GM23338 (cell line): ENCODE results near the gene SETDB2. TPM values are rescaled to one million over a fixed set of nuclear protein-coding genes. Genes with fewer than 3 reads are reported as not detected.

Experiments used
- ATAC-seq: fragments of 200-7000 bp; cut with Tn5 transposase; 3 replicates; pipeline ENCODE4 v1.9.1; 2020
- DNase-seq: peaks from one replicate; pipeline ENCODE4 v3.0.0-alpha.2; 2015; ENCODE audit warnings: low spot score
- H2AFZ ChIP-seq: fragments of 200-600 bp; sonication (generic); 2 replicates; pipeline ENCODE4 v1.8.0; 2016; ENCODE audit warnings: antibody characterized with exemption, mild to moderate bottlenecking, moderate library complexity
- H3F3A ChIP-seq: fragments of 200-600 bp; sonication (generic); replicated peaks from 2 replicates; pipeline ENCODE4 v1.8.0; 2017; ENCODE audit warnings: antibody characterized with exemption, mixed run types, low read depth
- H3K27ac ChIP-seq: fragments of 200-600 bp; sonication (generic); 2 replicates; pipeline ENCODE4 v1.6.1; 2016; ENCODE audit warnings: low read depth
- H3K27me3 ChIP-seq: fragments of 200-600 bp; sonication (generic); 2 replicates; pipeline ENCODE4 v1.8.0; 2016; ENCODE audit warnings: mild to moderate bottlenecking, mixed run types, moderate library complexity; ENCODE audit not compliant: insufficient read depth
- H3K36me3 ChIP-seq: fragments of 200-600 bp; sonication (generic); 2 replicates; pipeline ENCODE4 v1.8.0; 2016; ENCODE audit warnings: mild to moderate bottlenecking; ENCODE audit not compliant: insufficient read depth
- H3K4me1 ChIP-seq: fragments of 200-600 bp; sonication (generic); 2 replicates; pipeline ENCODE4 v1.8.0; 2016; ENCODE audit warnings: mild to moderate bottlenecking, moderate library complexity; ENCODE audit not compliant: insufficient read depth
- H3K4me2 ChIP-seq: fragments of 200-600 bp; sonication (generic); 2 replicates; pipeline ENCODE4 v1.7.1; 2017; ENCODE audit warnings: mixed run types
- H3K4me3 ChIP-seq: fragments of 200-600 bp; sonication (generic); 2 replicates; pipeline ENCODE4 v1.6.1; 2016; ENCODE audit warnings: mixed run types
- H3K79me2 ChIP-seq: fragments of 200-600 bp; sonication (generic); replicated peaks from 2 replicates; pipeline ENCODE4 v1.8.0; 2017; ENCODE audit warnings: mild to moderate bottlenecking; ENCODE audit not compliant: insufficient read depth
- H3K9me2 ChIP-seq: fragments of 200-600 bp; sonication (generic); 2 replicates; pipeline ENCODE4 v1.8.0; 2017; ENCODE audit not compliant: insufficient read depth
- H4K20me1 ChIP-seq: fragments of 200-600 bp; sonication (generic); replicated peaks from 2 replicates; pipeline ENCODE4 v1.8.0; 2017; ENCODE audit warnings: mild to moderate bottlenecking; ENCODE audit not compliant: insufficient read depth
- H3K27ac Mint-ChIP-seq: 2 replicates; pipeline ENCODE4 v1.8.0; 2020; ENCODE audit warnings: inconsistent platforms, mild to moderate bottlenecking, moderate library complexity, mixed read lengths
- H3K27me3 Mint-ChIP-seq: 3 replicates; pipeline ENCODE4 v1.8.0; 2022; ENCODE audit warnings: low read depth, mild to moderate bottlenecking, moderate library complexity, mixed read lengths, inconsistent platforms; ENCODE audit not compliant: insufficient read depth, poor library complexity
- H3K36me3 Mint-ChIP-seq: 3 replicates; pipeline ENCODE4 v1.8.0; 2021; ENCODE audit warnings: low read depth, mild to moderate bottlenecking, inconsistent platforms, moderate library complexity, mixed read lengths
- H3K4me1 Mint-ChIP-seq: 3 replicates; pipeline ENCODE4 v1.8.0; 2020; ENCODE audit warnings: mild to moderate bottlenecking, inconsistent platforms, mixed read lengths
- H3K4me3 Mint-ChIP-seq: 3 replicates; pipeline ENCODE4 v1.8.0; 2021; ENCODE audit warnings: moderate library complexity, mild to moderate bottlenecking, inconsistent platforms, mixed read lengths
- H3K9me3 Mint-ChIP-seq: 3 replicates; pipeline ENCODE4 v1.8.0; 2020; ENCODE audit warnings: moderate library complexity, mild to moderate bottlenecking, inconsistent platforms, mixed read lengths
- CTCF ChIP-seq, 2 experiments: fragments of 200-600 bp in 1 of 2; sonication (generic) in 1 of 2; conservative IDR thresholded peaks; 2 replicates each; pipeline versions ENCODE4 v1.5.1 to v1.6.1; 2016 to 2017; ENCODE audit warnings: antibody characterized with exemption in 2 of 2, low read depth in 2 of 2, mild to moderate bottlenecking in 2 of 2, moderate library complexity in 1 of 2
- EZH2 ChIP-seq: fragments of 200-600 bp; sonication (generic); IDR thresholded peaks from one replicate; pipeline ENCODE4 v1.8.0; 2017; ENCODE audit warnings: antibody characterized with exemption, mild to moderate bottlenecking, low read depth; ENCODE audit not compliant: unreplicated experiment
- POLR2AphosphoS5 ChIP-seq: IDR thresholded peaks from 2 replicates; pipeline ENCODE4 v1.6.1; 2016; ENCODE audit warnings: antibody characterized with exemption, low read depth
- ZNF114 ChIP-seq: fragments of 250-450 bp; sonication (Bioruptor Pico); IDR thresholded peaks from 2 replicates; pipeline ENCODE4 v1.5.0; 2020; ENCODE audit warnings: mild to moderate bottlenecking, moderate library complexity
- ZNF331 ChIP-seq: fragments of 250-450 bp; sonication (Bioruptor Pico); IDR thresholded peaks from 2 replicates; pipeline ENCODE4 v1.5.0; 2020; ENCODE audit warnings: low read depth, mild to moderate bottlenecking, moderate library complexity
- polyA plus RNA-seq: library from polyadenylated mRNA; unstranded; fragments of >200 nt; fragmentation: Nextera tagmentation; extraction: Ambion mirVana; gene quantifications from 2 replicates; pipeline ENCODE4 v1.2.1, GENCODE V29; 2016
- total RNA-seq: library from RNA; depleted of rRNA; stranded (reverse); fragments of >200 nt; shearing (Covaris generic); gene quantifications from 2 replicates; pipeline ENCODE4 v1.2.3, GENCODE V29; 2014
- TF ChIP-seq, protein P1 (sequence below): fragments of 250-450 bp; sonication (Bioruptor Pico); IDR thresholded peaks from 2 replicates; pipeline ENCODE4 v1.5.0; 2020; ENCODE audit warnings: mild to moderate bottlenecking, moderate library complexity

SETDB2 gene
- total and polyA plus RNA-seq, 2 experiments from 2014 or later, result 4.6 to 5.8 TPM

GRCh38 chr13:49498206-49498605, 54.1 kb downstream of the SETDB2 start:
- H4K20me1 ChIP-seq, result no peaks in the 10 kb centered on the region
- no peak for DNase-seq
- H3K4me2 ChIP-seq, result no peak overlapping the region
- no peak overlapping the region for H3K27ac ChIP-seq
- H3K79me2 ChIP-seq, result no peaks in the 10 kb centered on the region
- TF ChIP-seq CTCF (conservative IDR thresholded peaks at IDR 0.05; ENCODE audit: low read depth in 2 of 2) (no peak), EZH2 (no peak), ZNF331 (CRISPR knock-in tag) (no peak), ZNF114 (no peak), POLR2AphosphoS5 (no peak)
- TF ChIP-seq, protein P1, sequence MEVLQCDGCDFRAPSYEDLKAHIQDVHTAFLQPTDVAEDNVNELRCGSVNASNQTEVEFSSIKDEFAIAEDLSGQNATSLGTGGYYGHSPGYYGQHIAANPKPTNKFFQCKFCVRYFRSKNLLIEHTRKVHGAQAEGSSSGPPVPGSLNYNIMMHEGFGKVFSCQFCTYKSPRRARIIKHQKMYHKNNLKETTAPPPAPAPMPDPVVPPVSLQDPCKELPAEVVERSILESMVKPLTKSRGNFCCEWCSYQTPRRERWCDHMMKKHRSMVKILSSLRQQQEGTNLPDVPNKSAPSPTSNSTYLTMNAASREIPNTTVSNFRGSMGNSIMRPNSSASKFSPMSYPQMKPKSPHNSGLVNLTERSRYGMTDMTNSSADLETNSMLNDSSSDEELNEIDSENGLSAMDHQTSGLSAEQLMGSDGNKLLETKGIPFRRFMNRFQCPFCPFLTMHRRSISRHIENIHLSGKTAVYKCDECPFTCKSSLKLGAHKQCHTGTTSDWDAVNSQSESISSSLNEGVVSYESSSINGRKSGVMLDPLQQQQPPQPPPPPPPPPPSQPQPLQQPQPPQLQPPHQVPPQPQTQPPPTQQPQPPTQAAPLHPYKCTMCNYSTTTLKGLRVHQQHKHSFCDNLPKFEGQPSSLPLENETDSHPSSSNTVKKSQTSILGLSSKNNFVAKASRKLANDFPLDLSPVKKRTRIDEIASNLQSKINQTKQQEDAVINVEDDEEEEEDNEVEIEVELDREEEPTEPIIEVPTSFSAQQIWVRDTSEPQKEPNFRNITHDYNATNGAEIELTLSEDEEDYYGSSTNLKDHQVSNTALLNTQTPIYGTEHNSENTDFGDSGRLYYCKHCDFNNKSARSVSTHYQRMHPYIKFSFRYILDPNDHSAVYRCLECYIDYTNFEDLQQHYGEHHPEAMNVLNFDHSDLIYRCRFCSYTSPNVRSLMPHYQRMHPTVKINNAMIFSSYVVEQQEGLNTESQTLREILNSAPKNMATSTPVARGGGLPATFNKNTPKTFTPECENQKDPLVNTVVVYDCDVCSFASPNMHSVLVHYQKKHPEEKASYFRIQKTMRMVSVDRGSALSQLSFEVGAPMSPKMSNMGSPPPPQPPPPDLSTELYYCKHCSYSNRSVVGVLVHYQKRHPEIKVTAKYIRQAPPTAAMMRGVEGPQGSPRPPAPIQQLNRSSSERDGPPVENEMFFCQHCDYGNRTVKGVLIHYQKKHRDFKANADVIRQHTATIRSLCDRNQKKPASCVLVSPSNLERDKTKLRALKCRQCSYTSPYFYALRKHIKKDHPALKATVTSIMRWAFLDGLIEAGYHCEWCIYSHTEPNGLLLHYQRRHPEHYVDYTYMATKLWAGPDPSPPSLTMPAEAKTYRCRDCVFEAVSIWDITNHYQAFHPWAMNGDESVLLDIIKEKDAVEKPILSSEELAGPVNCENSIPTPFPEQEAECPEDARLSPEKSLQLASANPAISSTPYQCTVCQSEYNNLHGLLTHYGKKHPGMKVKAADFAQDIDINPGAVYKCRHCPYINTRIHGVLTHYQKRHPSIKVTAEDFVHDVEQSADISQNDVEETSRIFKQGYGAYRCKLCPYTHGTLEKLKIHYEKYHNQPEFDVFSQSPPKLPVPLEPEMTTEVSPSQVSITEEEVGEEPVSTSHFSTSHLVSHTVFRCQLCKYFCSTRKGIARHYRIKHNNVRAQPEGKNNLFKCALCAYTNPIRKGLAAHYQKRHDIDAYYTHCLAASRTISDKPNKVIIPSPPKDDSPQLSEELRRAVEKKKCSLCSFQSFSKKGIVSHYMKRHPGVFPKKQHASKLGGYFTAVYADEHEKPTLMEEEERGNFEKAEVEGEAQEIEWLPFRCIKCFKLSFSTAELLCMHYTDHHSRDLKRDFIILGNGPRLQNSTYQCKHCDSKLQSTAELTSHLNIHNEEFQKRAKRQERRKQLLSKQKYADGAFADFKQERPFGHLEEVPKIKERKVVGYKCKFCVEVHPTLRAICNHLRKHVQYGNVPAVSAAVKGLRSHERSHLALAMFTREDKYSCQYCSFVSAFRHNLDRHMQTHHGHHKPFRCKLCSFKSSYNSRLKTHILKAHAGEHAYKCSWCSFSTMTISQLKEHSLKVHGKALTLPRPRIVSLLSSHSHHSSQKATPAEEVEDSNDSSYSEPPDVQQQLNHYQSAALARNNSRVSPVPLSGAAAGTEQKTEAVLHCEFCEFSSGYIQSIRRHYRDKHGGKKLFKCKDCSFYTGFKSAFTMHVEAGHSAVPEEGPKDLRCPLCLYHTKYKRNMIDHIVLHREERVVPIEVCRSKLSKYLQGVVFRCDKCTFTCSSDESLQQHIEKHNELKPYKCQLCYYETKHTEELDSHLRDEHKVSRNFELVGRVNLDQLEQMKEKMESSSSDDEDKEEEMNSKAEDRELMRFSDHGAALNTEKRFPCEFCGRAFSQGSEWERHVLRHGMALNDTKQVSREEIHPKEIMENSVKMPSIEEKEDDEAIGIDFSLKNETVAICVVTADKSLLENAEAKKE (CRISPR knock-in tag), result no peak
- H3K4me3 Mint-ChIP-seq, result no peak overlapping the region
- H3K4me3 ChIP-seq, result no peak overlapping the region
- no peaks in the 10 kb centered on the region for H3K9me3 Mint-ChIP-seq
- ATAC-seq, result no peak
- H3K27me3 ChIP-seq, result no peaks in the 10 kb centered on the region
- 0 out of 3 replicates have a peak, but pooled peaks cover 2% of the 10 kb centered on the region for H3K4me1 Mint-ChIP-seq
- H3K27ac Mint-ChIP-seq, result no peak overlapping the region
- H2AFZ ChIP-seq, result no peak overlapping the region
- H3F3A ChIP-seq, result peaks cover 5% of the 10 kb centered on the region; the same call in 1 of the 2 replicates
- no peaks in the 10 kb centered on the region for H3K36me3 ChIP-seq
- H3K4me1 ChIP-seq, result no peaks in the 10 kb centered on the region; the same call in 1 of the 2 replicates
- peaks cover 11% of the 10 kb centered on the region for H3K27me3 Mint-ChIP-seq
- no peaks in the 10 kb centered on the region for H3K36me3 Mint-ChIP-seq
- no peaks in the 10 kb centered on the region for H3K9me2 ChIP-seq
